Choroid plexus epithelial cell (primary cell): ENCODE data around the gene RPL7A.

Experiments used
- DNase-seq: peaks from one replicate; pipeline ENCODE4 v3.0.0-alpha.2; 2010; ENCODE audit warnings: low read depth
- H3K4me3 ChIP-seq: 2 replicates; pipeline ENCODE4 v1.5.1; 2011; ENCODE audit warnings: low read depth, mild to moderate bottlenecking, control low read depth, low read length, moderate library complexity
- TF ChIP-seq, protein P1 (sequence below): conservative IDR thresholded peaks from 2 replicates; pipeline ENCODE4 v1.5.1; 2011; ENCODE audit warnings: low read depth, mild to moderate bottlenecking, control low read depth, inconsistent platforms, low read length, moderate library complexity

Gene RPL7A

GRCh38 chr9:133348718-133349573, 928 bp downstream of the RPL7A start:
- peak overlapping the region; percentile 83 for H3K4me3 ChIP-seq
- DNase-seq, result peak; percentile 15
- TF ChIP-seq, protein P1, sequence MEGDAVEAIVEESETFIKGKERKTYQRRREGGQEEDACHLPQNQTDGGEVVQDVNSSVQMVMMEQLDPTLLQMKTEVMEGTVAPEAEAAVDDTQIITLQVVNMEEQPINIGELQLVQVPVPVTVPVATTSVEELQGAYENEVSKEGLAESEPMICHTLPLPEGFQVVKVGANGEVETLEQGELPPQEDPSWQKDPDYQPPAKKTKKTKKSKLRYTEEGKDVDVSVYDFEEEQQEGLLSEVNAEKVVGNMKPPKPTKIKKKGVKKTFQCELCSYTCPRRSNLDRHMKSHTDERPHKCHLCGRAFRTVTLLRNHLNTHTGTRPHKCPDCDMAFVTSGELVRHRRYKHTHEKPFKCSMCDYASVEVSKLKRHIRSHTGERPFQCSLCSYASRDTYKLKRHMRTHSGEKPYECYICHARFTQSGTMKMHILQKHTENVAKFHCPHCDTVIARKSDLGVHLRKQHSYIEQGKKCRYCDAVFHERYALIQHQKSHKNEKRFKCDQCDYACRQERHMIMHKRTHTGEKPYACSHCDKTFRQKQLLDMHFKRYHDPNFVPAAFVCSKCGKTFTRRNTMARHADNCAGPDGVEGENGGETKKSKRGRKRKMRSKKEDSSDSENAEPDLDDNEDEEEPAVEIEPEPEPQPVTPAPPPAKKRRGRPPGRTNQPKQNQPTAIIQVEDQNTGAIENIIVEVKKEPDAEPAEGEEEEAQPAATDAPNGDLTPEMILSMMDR, result no peak

DNA sequence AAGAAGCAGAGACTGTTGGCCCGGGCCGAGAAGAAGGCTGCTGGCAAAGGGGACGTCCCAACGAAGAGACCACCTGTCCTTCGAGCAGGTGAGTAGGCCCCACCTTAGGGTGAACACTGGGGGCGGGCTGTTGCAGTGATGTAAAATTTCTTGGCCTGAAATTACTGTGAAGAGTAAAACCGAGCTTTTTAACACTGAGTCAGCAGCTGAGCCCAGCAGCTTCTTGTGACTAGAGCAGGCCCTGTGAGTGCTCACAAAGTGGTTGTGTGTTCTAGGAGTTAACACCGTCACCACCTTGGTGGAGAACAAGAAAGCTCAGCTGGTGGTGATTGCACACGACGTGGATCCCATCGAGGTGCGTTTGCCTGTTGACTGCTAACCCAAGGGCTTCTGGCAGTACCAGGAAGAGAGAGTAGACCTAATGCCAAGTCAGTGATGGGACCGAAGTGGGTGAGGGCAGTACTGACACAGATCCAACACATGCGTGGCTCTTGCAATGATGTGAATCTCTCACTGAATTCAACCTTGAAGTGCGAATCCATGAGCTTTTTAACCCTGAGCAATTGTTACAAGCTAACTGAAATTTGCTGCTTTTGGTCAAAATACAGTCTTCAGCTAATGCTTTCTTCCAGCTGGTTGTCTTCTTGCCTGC, 2.1 kb downstream of the RPL7A start:
- no peak for DNase-seq
- peak overlapping the region; percentile 83 for H3K4me3 ChIP-seq
- TF ChIP-seq, protein P1, result no peak

DNA sequence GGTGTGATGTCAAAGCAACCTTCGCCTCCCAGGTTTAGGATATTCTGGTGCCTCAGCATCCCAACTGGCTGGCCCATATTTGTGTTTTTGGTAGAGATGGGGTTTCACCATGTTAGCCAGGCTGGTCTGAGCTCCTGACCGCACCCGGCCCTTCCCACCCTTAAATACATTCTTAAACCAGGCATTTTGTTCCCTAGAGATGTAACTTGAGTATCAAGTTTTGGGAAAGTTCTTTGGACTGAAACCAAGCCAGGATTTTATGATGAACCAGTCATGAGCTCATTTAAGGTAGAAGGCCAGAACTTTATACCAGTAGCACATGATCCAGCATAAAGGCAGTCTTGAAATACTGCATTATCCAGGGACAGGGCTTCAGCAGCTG, 3.5 kb downstream of the RPL7A start:
- TF ChIP-seq, protein P1, result no peak
- no peak overlapping the region for H3K4me3 ChIP-seq
- DNase-seq, result no peak

DNA sequence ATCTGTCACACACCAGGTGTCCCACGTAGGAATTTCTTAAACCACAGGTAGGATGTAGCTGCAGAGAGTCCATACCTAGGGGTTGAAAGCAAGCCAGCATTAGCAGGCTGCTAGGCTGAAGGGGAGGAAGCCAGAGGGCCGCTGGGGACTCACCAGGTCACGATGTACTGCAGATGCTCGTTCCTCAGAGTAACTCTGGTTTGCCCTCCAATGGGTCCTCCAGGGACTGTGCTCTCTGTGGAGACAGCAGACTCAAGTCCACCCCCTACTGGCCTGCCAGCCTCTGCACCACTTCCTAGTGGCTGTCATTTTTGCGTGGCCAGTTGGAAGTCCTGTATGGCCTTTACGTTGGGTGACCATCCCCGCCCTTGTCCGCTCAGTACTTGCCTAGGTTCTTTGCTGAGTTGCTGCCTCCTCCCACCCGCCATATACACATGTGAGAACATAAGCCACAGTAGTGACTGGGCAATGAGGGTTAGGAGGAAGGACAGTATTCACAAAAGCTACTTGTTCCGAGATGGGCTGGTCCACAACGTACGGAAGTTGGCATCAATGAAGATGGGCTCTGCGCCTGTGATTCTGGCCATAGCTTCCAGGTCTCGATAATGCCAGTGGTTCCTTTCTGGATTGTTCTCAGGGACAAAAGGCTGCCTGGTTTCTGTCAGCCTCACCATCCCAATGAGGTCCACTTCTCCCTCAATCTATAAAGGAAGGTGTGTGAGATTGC, 4.1 kb downstream of the RPL7A start:
- DNase-seq, result peak; percentile 79
- TF ChIP-seq, protein P1, result peak; percentile 82
- H3K4me3 ChIP-seq, result peak overlapping the region; percentile 3

DNA sequence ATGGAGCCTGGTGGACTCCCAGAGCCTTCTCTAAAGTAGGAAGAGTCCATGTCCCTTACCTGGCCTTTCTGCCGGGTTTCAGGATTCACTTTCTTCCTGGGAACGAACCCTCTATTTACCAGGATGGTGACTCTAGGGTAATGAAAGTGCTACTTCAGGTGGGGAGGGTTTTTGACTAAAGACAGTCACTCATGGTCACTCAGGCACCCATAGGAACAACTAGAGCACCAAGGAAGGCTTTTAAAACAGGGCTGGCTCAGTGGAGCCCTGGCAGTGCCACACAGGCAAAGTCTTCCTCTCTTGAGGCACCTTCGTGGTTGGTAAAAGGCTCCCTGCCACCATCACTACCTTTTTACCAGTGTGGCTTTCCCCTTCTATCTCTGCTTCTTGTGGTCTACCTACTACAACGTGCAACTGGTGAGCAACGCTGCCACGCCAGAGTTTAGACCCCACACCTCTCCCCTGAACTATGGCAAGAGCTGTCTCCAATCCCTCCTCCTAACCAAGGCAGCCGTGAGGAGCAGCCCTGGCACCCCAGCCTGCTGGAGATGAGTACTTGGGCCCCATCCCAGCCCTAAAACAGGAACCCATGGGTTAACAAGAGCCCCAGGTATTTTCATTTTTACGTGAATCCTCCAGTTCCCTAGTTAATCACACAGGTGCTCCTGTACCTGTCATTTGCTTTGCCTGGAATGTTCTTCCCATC, 4.8 kb downstream of the RPL7A start:
- H3K4me3 ChIP-seq, result no peak overlapping the region
- no peak for DNase-seq
- TF ChIP-seq, protein P1, result no peak

DNA sequence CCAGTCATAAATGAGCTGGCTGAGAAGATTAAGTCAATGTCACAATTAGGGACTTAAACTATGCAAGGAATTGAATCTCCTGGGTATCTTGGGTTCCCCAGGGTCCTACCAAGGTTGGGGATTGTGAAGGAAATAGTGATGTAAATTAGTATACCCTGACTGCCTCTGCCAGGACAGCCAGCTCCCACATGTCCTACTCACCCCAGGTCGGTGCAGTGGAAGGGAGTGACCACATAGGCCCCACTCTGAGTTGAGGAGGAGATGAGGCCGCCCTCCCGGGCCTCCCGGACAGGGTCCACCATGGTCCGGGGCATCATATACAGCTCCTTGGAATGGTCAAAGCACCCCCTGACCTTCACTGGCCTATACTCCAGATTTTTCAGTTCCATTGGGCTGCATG, 5.5 kb downstream of the RPL7A start:
- no peak for DNase-seq
- TF ChIP-seq, protein P1, result no peak
- H3K4me3 ChIP-seq, result no peak overlapping the region
